Measurements from ENCODE around the gene PCDHGA4. TPM values are rescaled to one million over a fixed set of nuclear protein-coding genes. Genes with fewer than 3 reads are reported as not detected.

PCDHGA4 gene
- total RNA-seq, 1 donor from 2014 or later = 15.6 TPM

- intact Hi-C loops (cut with DNase I) = loop anchor here (5.0 kb wide), 1 partner anchor 45 kb away; the partner anchor contains the start of genes PCDHGA4 and PCDHGB2
- no peak for DNase-seq (ENCODE audit: low spot score)
These were observed 47.9 kb downstream of the PCDHGA4 start, which contains the start of gene PCDHGA9 for GRCh38 chr5:141402553-141403243. PCDHGA9 (plus strand) TSS chr5:141402778; CDS start chr5:141402953, 175 bp downstream.

- intact Hi-C loops (cut with DNase I) = loop anchor here (5.0 kb wide), 1 partner anchor 46 kb away; the partner anchor contains the start of genes PCDHGA4 and PCDHGB2
- DNase-seq (ENCODE audit: low spot score) = no peak
These were observed 48.6 kb downstream of the PCDHGA4 start for GRCh38 chr5:141403387-141403786.

Other genes starting within 250 kb of the PCDHGA4 start
- 1.3 TPM for gene PCDHB4, start 233.2 kb upstream of the PCDHGA4 start, total RNA-seq
- 3.2 TPM for gene PCDHB5, start 219.8 kb upstream of the PCDHGA4 start, total RNA-seq
- gene PCDHB6, start 205.0 kb upstream of the PCDHGA4 start, total RNA-seq = 0.57 TPM
- gene PCDHB7, start 182.4 kb upstream of the PCDHGA4 start, total RNA-seq = 0.67 TPM
- 2.3 TPM for gene PCDHB8, start 177.2 kb upstream of the PCDHGA4 start, total RNA-seq
- gene PCDHB16, start 172.6 kb upstream of the PCDHGA4 start, total RNA-seq = 2.2 TPM
- 1.3 TPM for gene PCDHB9, start 167.9 kb upstream of the PCDHGA4 start, total RNA-seq
- 0.94 TPM for gene PCDHB10, start 162.7 kb upstream of the PCDHGA4 start, total RNA-seq
- 1.9 TPM for gene PCDHB11, start 155.4 kb upstream of the PCDHGA4 start, total RNA-seq
- 1.1 TPM for gene PCDHB12, start 146.3 kb upstream of the PCDHGA4 start, total RNA-seq
- gene PCDHB13, start 141.1 kb upstream of the PCDHGA4 start, total RNA-seq = 4.8 TPM
- gene PCDHB14, start 131.7 kb upstream of the PCDHGA4 start, total RNA-seq = 4.4 TPM
- gene PCDHB15, start 109.6 kb upstream of the PCDHGA4 start, total RNA-seq = 9.9 TPM
- gene SLC25A2, start 51.0 kb upstream of the PCDHGA4 start, total RNA-seq = not detected
- 116 TPM for gene TAF7, start 34.2 kb upstream of the PCDHGA4 start, total RNA-seq
- gene PCDHGA1, start 24.5 kb upstream of the PCDHGA4 start, total RNA-seq = 4.6 TPM
- 17.3 TPM for gene PCDHGA2, start 16.3 kb upstream of the PCDHGA4 start, total RNA-seq
- 22.9 TPM for gene PCDHGA3, start 11.2 kb upstream of the PCDHGA4 start, total RNA-seq
- 12.6 TPM for gene PCDHGB1, start 4.9 kb upstream of the PCDHGA4 start, total RNA-seq
- gene PCDHGB2, start 5.0 kb downstream of the PCDHGA4 start, total RNA-seq = 16.2 TPM
- gene PCDHGA5, start 9.1 kb downstream of the PCDHGA4 start, total RNA-seq = 9.7 TPM
- gene PCDHGB3, start 15.2 kb downstream of the PCDHGA4 start, total RNA-seq = 14.2 TPM
- 11.5 TPM for gene PCDHGA6, start 18.9 kb downstream of the PCDHGA4 start, total RNA-seq
- gene PCDHGA7, start 27.7 kb downstream of the PCDHGA4 start, total RNA-seq = 11.8 TPM
- gene PCDHGB4, start 32.7 kb downstream of the PCDHGA4 start, total RNA-seq = 12.5 TPM
- 14.0 TPM for gene PCDHGA8, start 37.6 kb downstream of the PCDHGA4 start, total RNA-seq
- gene PCDHGB5, start 42.9 kb downstream of the PCDHGA4 start, total RNA-seq = 13.9 TPM
- gene PCDHGA9, start 47.8 kb downstream of the PCDHGA4 start, total RNA-seq = 9.6 TPM
- 11.9 TPM for gene PCDHGB6, start 53.0 kb downstream of the PCDHGA4 start, total RNA-seq
- gene PCDHGA10, start 58.0 kb downstream of the PCDHGA4 start, total RNA-seq = 11.0 TPM
- gene PCDHGB7, start 62.7 kb downstream of the PCDHGA4 start, total RNA-seq = 16.4 TPM
- gene PCDHGA11, start 66.0 kb downstream of the PCDHGA4 start, total RNA-seq = 9.6 TPM
- gene PCDHGA12, start 75.5 kb downstream of the PCDHGA4 start, total RNA-seq = 10.3 TPM
- gene PCDHGC3, start 120.9 kb downstream of the PCDHGA4 start, total RNA-seq = 16.9 TPM
- 5.8 TPM for gene PCDHGC4, start 130.0 kb downstream of the PCDHGA4 start, total RNA-seq
- gene PCDHGC5, start 134.1 kb downstream of the PCDHGA4 start, total RNA-seq = 6.1 TPM

All from cardiac septum (tissue), 1 donor.